Esophagus squamous epithelium (tissue), 5 donors: ENCODE results near the gene PCBD1. TPM values are rescaled to one million over a fixed set of nuclear protein-coding genes. Genes with fewer than 3 reads are reported as not detected.
"Not testable (repeated sequence)": the region's sequence is repeated elsewhere in the genome, so short reads cannot be mapped to it uniquely, and the experiment has no call there.

ENCODE experiments used
- DNase-seq: peaks from one replicate; lab custom pipeline; 2025; lab: John Stamatoyannopoulos, UW
- H3K27ac ChIP-seq, 4 donors: fragments of 200-600 bp; sonication (generic); one replicate each; pipeline ENCODE4 v1.5.1; 2016 to 2019; ENCODE audit warnings: mild to moderate bottlenecking in 1 of 4
- H3K27me3 ChIP-seq, 4 donors: fragments of 200-600 bp; sonication (generic); 1 replicate in 3 of 4; 2 replicates in 1 of 4; pipeline versions ENCODE4 v1.5.1 to v1.6.0; 2017 to 2021; ENCODE audit warnings: antibody characterized with exemption in 1 of 4
- H3K36me3 ChIP-seq, 3 donors: fragments of 200-600 bp; sonication (generic); one replicate each; pipeline ENCODE4 v1.5.1; 2016 to 2019
- H3K4me1 ChIP-seq, 3 donors: fragments of 200-600 bp; sonication (generic); one replicate each; pipeline ENCODE4 v1.5.1; 2017 to 2019
- H3K4me3 ChIP-seq, 4 donors: fragments of 200-600 bp; sonication (generic); 1 replicate in 3 of 4; 2 replicates in 1 of 4; pipeline ENCODE4 v1.5.1; 2016 to 2019; ENCODE audit warnings: mild to moderate bottlenecking in 2 of 4, moderate library complexity in 1 of 4
- H3K9me3 ChIP-seq, 3 donors: fragments of 200-600 bp; sonication (generic); one replicate each; pipeline ENCODE4 v1.5.1; 2016 to 2019
- CTCF ChIP-seq, 6 experiments: fragments of 450-650 bp in 4 of 6; fragments of 200-600 bp in 2 of 6; sonication (generic) in 2 of 6; IDR thresholded peaks; one replicate each; pipeline ENCODE4 v1.5.1; 2016 to 2019; ENCODE audit warnings: antibody characterized with exemption in 6 of 6, mild to moderate bottlenecking in 4 of 6, moderate library complexity in 4 of 6
- POLR2A ChIP-seq, 4 donors: fragments of 450-650 bp; IDR thresholded peaks; one replicate each; pipeline ENCODE4 v1.6.1; 2017; ENCODE audit warnings: antibody characterized with exemption in 4 of 4, mild to moderate bottlenecking in 4 of 4, moderate library complexity in 3 of 4
- WGBS, 2 donors: methylation state at CpG; one replicate each; pipeline ENCODE4 v1.1.5; 2018; 5-methylcytosine and 5-hydroxymethylcytosine counted together
- intact Hi-C: fragments of 100-400 bp; cut with DNase I; formaldehyde crosslinking; loops from one replicate; pipeline ENCODE4 v1.15.0; 2022
- total RNA-seq, 4 donors: library from RNA; depleted of rRNA; stranded (reverse); fragments of >200 nt; gene quantifications; one replicate each; pipeline ENCODE4 v1.1.0, GENCODE V29; 2016
- donor health status: DM: yes; HTN: yes; CAD: no.

PCBD1 gene
- total RNA-seq, 4 donors from 2014 or later = 26.2 to 56.3 (median 41.5) TPM

- Histone ChIP-seq H3K4me1 (peaks cover 0 to 47% (median 2%) of the 10 kb centered on the region in 3 donors), H3K36me3 (no peaks in the 10 kb centered on the region), H3K27ac (no peak overlapping the region), H3K4me3 (no peak overlapping the region), H3K27me3 (peaks cover 0 to 46% (median 0%) of the 10 kb centered on the region in 4 donors), H3K9me3 (no peaks in the 10 kb centered on the region)
- 61 to 72% methylated on average over 5 to 7 of the region's 8 CpGs for WGBS, 2 donors
- TF ChIP-seq CTCF (IDR thresholded peaks at IDR 0.05) (no peak), POLR2A (IDR thresholded peaks at IDR 0.05) (no peak)
- no peak for DNase-seq
- intact Hi-C loops = loop anchor here (5.0 kb wide), 1 partner anchor 364 kb away; no protein-coding TSS in a partner anchor
Measured at GRCh38 chr10:70923696-70924095, 35.3 kb upstream of the PCBD1 start.

GRCh38 chr10:70921285-70921684 lies 32.9 kb upstream of the PCBD1 start:
- Histone ChIP-seq H3K36me3 (no peaks in the 10 kb centered on the region), H3K9me3 (no peaks in the 10 kb centered on the region), H3K4me3 (no peak overlapping the region), H3K27ac (no peak overlapping the region), H3K27me3 (peaks cover 0 to 64% (median 0%) of the 10 kb centered on the region in 4 donors), H3K4me1 (peaks cover 0 to 35% (median 2%) of the 10 kb centered on the region in 3 donors)
- TF ChIP-seq CTCF (IDR thresholded peaks at IDR 0.05) = no peak
- no peak for TF ChIP-seq POLR2A (IDR thresholded peaks at IDR 0.05)
- DNase-seq = no peak
- 40 to 54% methylated on average over 1 of the region's 1 CpG for WGBS, 2 donors
- intact Hi-C loops = loop anchor here (5.0 kb wide), 1 partner anchor 366 kb away; no protein-coding TSS in a partner anchor

- Histone ChIP-seq H3K27me3 (peaks cover 0 to 65% (median 0%) of the 10 kb centered on the region in 4 donors), H3K9me3 (no peaks in the 10 kb centered on the region), H3K4me3 (no peak overlapping the region), H3K36me3 (no peaks in the 10 kb centered on the region), H3K27ac (no peak overlapping the region), H3K4me1 (peaks cover 0 to 27% (median 0%) of the 10 kb centered on the region in 3 donors)
- WGBS, 2 donors = 32 to 35% methylated on average over 2 to 4 of the region's 4 CpGs
- intact Hi-C loops = loop anchor here (5.0 kb wide), 1 partner anchor 367 kb away; no protein-coding TSS in a partner anchor
- no peak for DNase-seq
- TF ChIP-seq POLR2A (IDR thresholded peaks at IDR 0.05) = no peak
- TF ChIP-seq CTCF (IDR thresholded peaks at IDR 0.05) = no peak
Measured at GRCh38 chr10:70920519-70920918, 32.2 kb upstream of the PCBD1 start.

- 85 to 89% methylated on average over 9 to 10 of the region's 10 CpGs for WGBS, 2 donors
- H3K9me3 ChIP-seq, H3K36me3 ChIP-seq, H3K4me3 ChIP-seq, DNase-seq, H3K27ac ChIP-seq: not testable (repeated sequence)
- peaks cover 0 to 25% (median 0%) of the 10 kb centered on the region in 3 donors for H3K4me1 ChIP-seq
- H3K27me3 ChIP-seq = peaks cover 0 to 67% (median 0%) of the 10 kb centered on the region in 4 donors
- intact Hi-C loops = loop anchor here (5.0 kb wide), 1 partner anchor 367 kb away; no protein-coding TSS in a partner anchor
Measured at GRCh38 chr10:70919906-70920305, 31.5 kb upstream of the PCBD1 start.

- peaks cover 0 to 24% (median 0%) of the 10 kb centered on the region in 3 donors for H3K4me1 ChIP-seq
- WGBS, 2 donors = 54 to 64% methylated on average over 14 to 20 of the region's 22 CpGs
- no peak overlapping the region for H3K27ac ChIP-seq
- TF ChIP-seq CTCF (IDR thresholded peaks at IDR 0.05) = no peak
- no peak for TF ChIP-seq POLR2A (IDR thresholded peaks at IDR 0.05)
- no peaks in the 10 kb centered on the region for H3K9me3 ChIP-seq
- DNase-seq = no peak
- H3K4me3 ChIP-seq = no peak overlapping the region
- no peaks in the 10 kb centered on the region for H3K36me3 ChIP-seq
- peaks cover 0 to 72% (median 0%) of the 10 kb centered on the region in 4 donors for H3K27me3 ChIP-seq
- intact Hi-C loops = no loop called here
Measured at GRCh38 chr10:70918851-70919530, 30.6 kb upstream of the PCBD1 start.
